CD14-positive monocyte (primary cell): Measurements from ENCODE around the gene PDE6B. TPM values are rescaled to one million over a fixed set of nuclear protein-coding genes. Genes with fewer than 3 reads are reported as not detected.

Experiments used
- DNase-seq, 3 donors: peaks; one replicate each; pipeline ENCODE4 v3.0.0-alpha.2; 2011 to 2022
- H2AFZ ChIP-seq: 2 replicates; pipeline ENCODE4 v1.6.0; 2012; ENCODE audit warnings: mild to moderate bottlenecking, low read depth, low read length, inconsistent platforms; ENCODE audit not compliant: insufficient read depth, poor library complexity, severe bottlenecking
- H3K27ac ChIP-seq, 2 donors: 1 replicate in 1 of 2; 2 replicates in 1 of 2; pipeline ENCODE4 v1.5.1; 2012 to 2013; ENCODE audit warnings: low read length in 2 of 2, control low read depth in 1 of 2, inconsistent platforms in 1 of 2, low read depth in 1 of 2, mild to moderate bottlenecking in 1 of 2
- H3K27me3 ChIP-seq, 2 donors: one replicate each; pipeline versions ENCODE4 v1.6.0 to v1.6.1; 2011 to 2013; ENCODE audit warnings: low read length in 2 of 2; ENCODE audit not compliant: control insufficient read depth in 2 of 2, insufficient read depth in 2 of 2
- H3K36me3 ChIP-seq, 2 donors: replicated peaks in 1 of 2; 1 replicate in 1 of 2; 2 replicates in 1 of 2; pipeline versions ENCODE4 v1.5.1 to v1.6.1; 2012 to 2013; ENCODE audit warnings: low read length in 2 of 2, control low read depth in 1 of 2, inconsistent platforms in 1 of 2, mild to moderate bottlenecking in 1 of 2; ENCODE audit not compliant: insufficient read depth in 2 of 2, control insufficient read depth in 1 of 2
- H3K4me1 ChIP-seq, 2 donors: 1 replicate in 1 of 2; 2 replicates in 1 of 2; pipeline versions ENCODE4 v1.5.1 to v1.6.1; 2012 to 2013; ENCODE audit warnings: low read length in 2 of 2, control low read depth in 1 of 2, inconsistent platforms in 1 of 2, mild to moderate bottlenecking in 1 of 2, moderate library complexity in 1 of 2; ENCODE audit not compliant: insufficient read depth in 2 of 2, control insufficient read depth in 1 of 2
- H3K4me2 ChIP-seq: replicated peaks from 2 replicates; pipeline ENCODE3; 2012; ENCODE audit warnings: low read length, moderate library complexity, mild to moderate bottlenecking; ENCODE audit not compliant: poor library complexity, severe bottlenecking; ENCODE audit errors: extremely low read depth
- H3K4me3 ChIP-seq, 3 experiments: fragments of 200-600 bp in 1 of 3; sonication (generic) in 1 of 3; replicated peaks in 1 of 3; 1 replicate in 2 of 3; 2 replicates in 1 of 3; pipeline ENCODE4 v1.5.1; 2011 to 2013; ENCODE audit warnings: low read length in 3 of 3, mild to moderate bottlenecking in 3 of 3, control low read depth in 2 of 3, low read depth in 2 of 3, inconsistent platforms in 1 of 3, moderate library complexity in 1 of 3
- H3K79me2 ChIP-seq: 2 replicates; pipeline ENCODE4 v1.6.0; 2012; ENCODE audit warnings: mild to moderate bottlenecking, control low read depth, inconsistent platforms, low read length, moderate library complexity; ENCODE audit not compliant: insufficient read depth
- H3K9ac ChIP-seq: 2 replicates; pipeline ENCODE4 v1.6.0; 2017; ENCODE audit warnings: low read length, mild to moderate bottlenecking; ENCODE audit not compliant: insufficient read depth, poor library complexity, severe bottlenecking
- H3K9me3 ChIP-seq, 2 donors: replicated peaks in 1 of 2; 1 replicate in 1 of 2; 2 replicates in 1 of 2; pipeline versions ENCODE4 v1.5.1 to v1.6.1; 2012 to 2013; ENCODE audit warnings: low read length in 2 of 2, control low read depth in 1 of 2; ENCODE audit not compliant: control insufficient read depth in 1 of 2, insufficient read depth in 1 of 2
- H4K20me1 ChIP-seq: 2 replicates; pipeline ENCODE4 v1.6.0; 2012; ENCODE audit warnings: mild to moderate bottlenecking, low read length, control low read depth, moderate library complexity; ENCODE audit not compliant: insufficient read depth
- H3K27ac Mint-ChIP-seq, 7 donors: one replicate each; pipeline ENCODE4 v1.8.0; 2020; ENCODE audit warnings: mild to moderate bottlenecking in 7 of 7, mixed read lengths in 7 of 7, moderate library complexity in 6 of 7, inconsistent platforms in 2 of 7
- H3K27me3 Mint-ChIP-seq, 3 donors: one replicate each; pipeline ENCODE4 v1.8.0; 2021 to 2022; ENCODE audit warnings: low read depth in 3 of 3, mild to moderate bottlenecking in 3 of 3, mixed read lengths in 3 of 3, moderate library complexity in 3 of 3, inconsistent platforms in 1 of 3
- H3K36me3 Mint-ChIP-seq, 2 donors: one replicate each; pipeline ENCODE4 v1.8.0; 2020; ENCODE audit warnings: mixed read lengths in 2 of 2, inconsistent platforms in 1 of 2, mild to moderate bottlenecking in 1 of 2
- H3K4me1 Mint-ChIP-seq: one replicate; pipeline ENCODE4 v1.8.0; 2020; ENCODE audit warnings: mild to moderate bottlenecking, mixed read lengths
- H3K4me3 Mint-ChIP-seq, 2 donors: one replicate each; pipeline ENCODE4 v1.8.0; 2020; ENCODE audit warnings: mild to moderate bottlenecking in 2 of 2, mixed read lengths in 2 of 2, moderate library complexity in 1 of 2
- H3K9me3 Mint-ChIP-seq, 7 donors: one replicate each; pipeline ENCODE4 v1.8.0; 2020 to 2022; ENCODE audit warnings: mixed read lengths in 7 of 7, mild to moderate bottlenecking in 6 of 7, moderate library complexity in 6 of 7, inconsistent platforms in 2 of 7
- CTCF ChIP-seq: fragments of 200-600 bp; IDR thresholded peaks from one replicate; pipeline ENCODE4 v1.8.0; 2022; ENCODE audit warnings: antibody characterized with exemption, mild to moderate bottlenecking
- WGBS: methylation state at CpG from one replicate; pipeline ENCODE4 v1.1.5; 2013; ENCODE audit warnings: missing lambda C conversion rate; ENCODE audit not compliant: insufficient coverage; 5-methylcytosine and 5-hydroxymethylcytosine counted together
- intact Hi-C, 2 donors: fragments of 100-400 bp; cut with micrococcal nuclease; formaldehyde crosslinking; loops; one replicate each; pipeline versions ENCODE4 v1.15.0 to v1.15.1; 2023
- polyA plus RNA-seq, 3 donors: library from polyadenylated mRNA; depleted of rRNA in 1 of 3; unstranded in 2 of 3; stranded (reverse) in 1 of 3; fragments of 300-500 nt in 2 of 3; fragments of >200 nt in 1 of 3; fragmentation: Illumina TruSeq in 2 of 3; gene quantifications; 1 replicate in 2 of 3; 2 replicates in 1 of 3; pipeline ENCODE4 v1.2.3, GENCODE V29; 2012 to 2021

The PDE6B gene
- polyA plus RNA-seq, 3 donors: 3.7 to 6.3 (median 4.6) TPM

DNA sequence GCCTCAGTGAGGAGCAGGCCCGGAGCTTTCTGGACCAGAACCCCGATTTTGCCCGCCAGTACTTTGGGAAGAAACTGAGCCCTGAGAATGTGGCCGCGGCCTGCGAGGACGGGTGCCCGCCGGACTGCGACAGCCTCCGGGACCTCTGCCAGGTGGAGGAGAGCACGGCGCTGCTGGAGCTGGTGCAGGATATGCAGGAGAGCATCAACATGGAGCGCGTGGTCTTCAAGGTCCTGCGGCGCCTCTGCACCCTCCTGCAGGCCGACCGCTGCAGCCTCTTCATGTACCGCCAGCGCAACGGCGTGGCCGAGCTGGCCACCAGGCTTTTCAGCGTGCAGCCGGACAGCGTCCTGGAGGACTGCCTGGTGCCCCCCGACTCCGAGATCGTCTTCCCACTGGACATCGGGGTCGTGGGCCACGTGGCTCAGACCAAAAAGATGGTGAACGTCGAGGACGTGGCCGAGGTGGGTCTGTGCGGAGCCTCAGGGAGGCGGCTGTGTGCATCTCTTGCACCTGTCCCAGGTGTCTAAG is 323 bp downstream of the PDE6B start:
- Mint-ChIP-seq H3K27me3 (peaks cover 2 to 6% (median 3%) of the 10 kb centered on the region in 3 donors), H3K4me1 (peaks cover 3% of the 10 kb centered on the region), H3K4me3 (no peak overlapping the region), H3K27ac (no peak overlapping the region), H3K9me3 (peaks cover 0 to 8% (median 2%) of the 10 kb centered on the region in 7 donors), H3K36me3 (no peaks in the 10 kb centered on the region)
- DNase-seq: no peak
- no peaks in the 10 kb centered on the region for H3K9me3 ChIP-seq
- H2AFZ ChIP-seq: no peak overlapping the region
- no peak overlapping the region for H3K4me3 ChIP-seq
- intact Hi-C loops: no loop called here
- H4K20me1 ChIP-seq: no peaks in the 10 kb centered on the region
- TF ChIP-seq CTCF: no peak
- H3K79me2 ChIP-seq: no peaks in the 10 kb centered on the region
- H3K9ac ChIP-seq: no peak overlapping the region
- H3K36me3 ChIP-seq: no peaks in the 10 kb centered on the region
- no peak overlapping the region for H3K27ac ChIP-seq
- no peak overlapping the region for H3K4me2 ChIP-seq
- no peaks in the 10 kb centered on the region for H3K4me1 ChIP-seq
- 98% methylated on average over 39 of the region's 39 CpGs for WGBS
- no peaks in the 10 kb centered on the region for H3K27me3 ChIP-seq

DNA sequence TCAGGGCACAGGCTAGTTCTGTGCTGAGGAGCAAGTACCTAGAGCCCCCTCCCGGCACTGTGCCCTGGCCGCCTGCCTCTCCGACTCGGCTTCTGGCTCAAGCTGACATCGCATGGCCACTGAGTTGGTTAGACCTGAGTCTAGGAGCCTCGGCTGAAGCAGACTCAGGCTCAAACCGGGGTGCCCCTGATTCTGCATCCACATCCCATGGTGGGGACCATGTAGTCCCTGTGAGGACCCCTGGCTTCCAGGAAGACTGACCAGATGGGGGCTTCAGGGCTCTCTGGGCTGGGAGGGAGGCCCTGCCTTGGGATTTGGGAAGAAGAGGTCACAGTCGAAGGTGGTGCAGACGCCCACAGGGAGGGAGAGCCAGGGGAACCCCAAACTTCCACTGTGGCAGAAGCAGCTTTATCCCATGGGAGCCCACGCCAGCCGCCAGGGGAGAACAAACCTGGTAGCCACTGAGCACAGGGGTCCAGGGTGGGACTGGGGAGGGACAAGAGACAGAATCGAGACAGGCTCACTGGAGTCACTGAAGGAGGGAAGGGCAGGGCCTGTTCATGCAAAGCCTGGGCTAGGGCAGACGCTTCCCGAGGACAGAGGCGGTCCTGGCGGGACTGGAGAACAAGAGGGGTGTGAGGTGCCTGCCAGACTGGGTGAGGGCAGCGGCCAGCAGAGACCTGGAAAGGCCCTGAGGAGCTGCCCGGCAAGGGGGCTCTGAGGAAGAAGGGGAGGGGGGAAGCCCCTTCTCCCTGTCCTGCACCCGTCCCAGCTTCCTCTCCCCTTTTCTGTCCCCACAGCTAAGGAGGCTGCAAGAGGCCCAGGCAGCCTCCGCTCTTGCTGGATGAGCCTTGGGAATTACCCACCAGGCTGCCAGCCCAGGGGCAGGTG is 1.1 kb downstream of the PDE6B start:
- peaks cover 3% of the 10 kb centered on the region for H3K4me1 Mint-ChIP-seq
- peaks cover under 1 to 13% (median 4%) of the 10 kb centered on the region in 7 donors for H3K9me3 Mint-ChIP-seq
- DNase-seq: no peak
- WGBS: 93% methylated on average over 17 of the region's 20 CpGs
- H3K79me2 ChIP-seq: no peaks in the 10 kb centered on the region
- no peak overlapping the region for H3K4me3 ChIP-seq
- TF ChIP-seq CTCF: no peak
- peaks cover 0 to under 1% of the 10 kb centered on the region in 2 donors for H3K9me3 ChIP-seq
- H3K27me3 Mint-ChIP-seq: peaks cover 2 to 6% (median 4%) of the 10 kb centered on the region in 3 donors
- H3K27ac ChIP-seq: no peak overlapping the region
- no peaks in the 10 kb centered on the region for H3K36me3 ChIP-seq
- no peak overlapping the region for H3K4me3 Mint-ChIP-seq
- intact Hi-C loops: no loop called here
- H3K9ac ChIP-seq: no peak overlapping the region
- peak overlapping the region in 1 of 7 donors; percentile 33 for H3K27ac Mint-ChIP-seq
- H3K27me3 ChIP-seq: no peaks in the 10 kb centered on the region
- no peaks in the 10 kb centered on the region for H4K20me1 ChIP-seq
- H3K4me2 ChIP-seq: no peak overlapping the region
- H2AFZ ChIP-seq: no peak overlapping the region
- no peaks in the 10 kb centered on the region for H3K36me3 Mint-ChIP-seq
- H3K4me1 ChIP-seq: no peaks in the 10 kb centered on the region
